Measurements from ENCODE around the gene TMEM198. TPM values are rescaled to one million over a fixed set of nuclear protein-coding genes. Genes with fewer than 3 reads are reported as not detected.

TMEM198 gene
- total and polyA plus RNA-seq, 9 of the 15 experiments (the other 6 are each of a cell fraction or from before 2014, with no cell fraction given): 0.03 to 3.8 (median 1.0) TPM

DNA sequence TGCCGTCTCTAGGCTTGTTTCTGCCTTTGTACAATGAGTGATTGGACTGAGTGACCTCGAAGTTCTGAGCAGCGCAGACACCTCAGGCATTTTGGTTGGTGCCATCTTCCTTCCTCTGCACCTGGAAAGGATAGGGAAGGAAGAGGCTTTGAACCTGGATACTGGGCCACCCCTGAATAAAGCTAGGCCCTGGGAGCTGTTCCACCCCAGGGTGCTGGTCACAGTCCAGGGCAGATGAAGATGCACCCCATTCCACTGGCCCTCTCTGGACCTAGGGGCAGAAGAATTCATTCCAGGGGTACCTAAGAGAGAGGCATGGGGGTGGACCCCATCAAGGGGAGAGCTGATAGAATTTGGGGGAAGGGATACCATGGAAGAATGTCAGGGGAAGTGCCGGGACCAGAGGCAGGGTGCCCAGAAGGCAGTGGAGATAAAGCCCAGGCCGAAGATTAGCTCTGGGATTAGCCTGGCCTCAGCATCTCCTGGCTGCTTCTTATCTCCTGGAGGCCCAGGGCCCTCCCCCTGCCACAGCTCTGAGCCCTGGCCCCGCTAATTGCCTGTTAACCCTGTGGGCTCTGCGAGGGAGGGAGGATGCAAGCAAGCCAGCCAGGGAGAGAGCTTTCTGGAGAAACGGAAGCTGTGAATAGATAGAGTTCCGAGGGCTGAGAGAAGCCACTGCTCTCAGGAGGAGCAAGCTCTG lies 18.1 kb upstream of the TMEM198 start (continued):
- peak in 1 of 2 experiments; percentile 46; a peak in 1 of 3 replicates for TF ChIP-seq CBX3 (IDR thresholded peaks at IDR 0.05; ENCODE audit: borderline replicate concordance in 1 of 2, low read length in 2 of 2)
- TF ChIP-seq, protein P1, sequence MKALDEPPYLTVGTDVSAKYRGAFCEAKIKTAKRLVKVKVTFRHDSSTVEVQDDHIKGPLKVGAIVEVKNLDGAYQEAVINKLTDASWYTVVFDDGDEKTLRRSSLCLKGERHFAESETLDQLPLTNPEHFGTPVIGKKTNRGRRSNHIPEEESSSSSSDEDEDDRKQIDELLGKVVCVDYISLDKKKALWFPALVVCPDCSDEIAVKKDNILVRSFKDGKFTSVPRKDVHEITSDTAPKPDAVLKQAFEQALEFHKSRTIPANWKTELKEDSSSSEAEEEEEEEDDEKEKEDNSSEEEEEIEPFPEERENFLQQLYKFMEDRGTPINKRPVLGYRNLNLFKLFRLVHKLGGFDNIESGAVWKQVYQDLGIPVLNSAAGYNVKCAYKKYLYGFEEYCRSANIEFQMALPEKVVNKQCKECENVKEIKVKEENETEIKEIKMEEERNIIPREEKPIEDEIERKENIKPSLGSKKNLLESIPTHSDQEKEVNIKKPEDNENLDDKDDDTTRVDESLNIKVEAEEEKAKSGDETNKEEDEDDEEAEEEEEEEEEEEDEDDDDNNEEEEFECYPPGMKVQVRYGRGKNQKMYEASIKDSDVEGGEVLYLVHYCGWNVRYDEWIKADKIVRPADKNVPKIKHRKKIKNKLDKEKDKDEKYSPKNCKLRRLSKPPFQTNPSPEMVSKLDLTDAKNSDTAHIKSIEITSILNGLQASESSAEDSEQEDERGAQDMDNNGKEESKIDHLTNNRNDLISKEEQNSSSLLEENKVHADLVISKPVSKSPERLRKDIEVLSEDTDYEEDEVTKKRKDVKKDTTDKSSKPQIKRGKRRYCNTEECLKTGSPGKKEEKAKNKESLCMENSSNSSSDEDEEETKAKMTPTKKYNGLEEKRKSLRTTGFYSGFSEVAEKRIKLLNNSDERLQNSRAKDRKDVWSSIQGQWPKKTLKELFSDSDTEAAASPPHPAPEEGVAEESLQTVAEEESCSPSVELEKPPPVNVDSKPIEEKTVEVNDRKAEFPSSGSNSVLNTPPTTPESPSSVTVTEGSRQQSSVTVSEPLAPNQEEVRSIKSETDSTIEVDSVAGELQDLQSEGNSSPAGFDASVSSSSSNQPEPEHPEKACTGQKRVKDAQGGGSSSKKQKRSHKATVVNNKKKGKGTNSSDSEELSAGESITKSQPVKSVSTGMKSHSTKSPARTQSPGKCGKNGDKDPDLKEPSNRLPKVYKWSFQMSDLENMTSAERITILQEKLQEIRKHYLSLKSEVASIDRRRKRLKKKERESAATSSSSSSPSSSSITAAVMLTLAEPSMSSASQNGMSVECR (CRISPR knock-in tag; IDR thresholded peaks at IDR 0.05): no peak
- TF ChIP-seq ZNF12 (CRISPR knock-in tag; IDR thresholded peaks at IDR 0.05): no peak
- TF ChIP-seq ZNF239 (CRISPR knock-in tag; IDR thresholded peaks at IDR 0.05): 0 out of 2 replicates have a peak, but pooled peaks have one; percentile 10
- TF ChIP-seq, protein P2, sequence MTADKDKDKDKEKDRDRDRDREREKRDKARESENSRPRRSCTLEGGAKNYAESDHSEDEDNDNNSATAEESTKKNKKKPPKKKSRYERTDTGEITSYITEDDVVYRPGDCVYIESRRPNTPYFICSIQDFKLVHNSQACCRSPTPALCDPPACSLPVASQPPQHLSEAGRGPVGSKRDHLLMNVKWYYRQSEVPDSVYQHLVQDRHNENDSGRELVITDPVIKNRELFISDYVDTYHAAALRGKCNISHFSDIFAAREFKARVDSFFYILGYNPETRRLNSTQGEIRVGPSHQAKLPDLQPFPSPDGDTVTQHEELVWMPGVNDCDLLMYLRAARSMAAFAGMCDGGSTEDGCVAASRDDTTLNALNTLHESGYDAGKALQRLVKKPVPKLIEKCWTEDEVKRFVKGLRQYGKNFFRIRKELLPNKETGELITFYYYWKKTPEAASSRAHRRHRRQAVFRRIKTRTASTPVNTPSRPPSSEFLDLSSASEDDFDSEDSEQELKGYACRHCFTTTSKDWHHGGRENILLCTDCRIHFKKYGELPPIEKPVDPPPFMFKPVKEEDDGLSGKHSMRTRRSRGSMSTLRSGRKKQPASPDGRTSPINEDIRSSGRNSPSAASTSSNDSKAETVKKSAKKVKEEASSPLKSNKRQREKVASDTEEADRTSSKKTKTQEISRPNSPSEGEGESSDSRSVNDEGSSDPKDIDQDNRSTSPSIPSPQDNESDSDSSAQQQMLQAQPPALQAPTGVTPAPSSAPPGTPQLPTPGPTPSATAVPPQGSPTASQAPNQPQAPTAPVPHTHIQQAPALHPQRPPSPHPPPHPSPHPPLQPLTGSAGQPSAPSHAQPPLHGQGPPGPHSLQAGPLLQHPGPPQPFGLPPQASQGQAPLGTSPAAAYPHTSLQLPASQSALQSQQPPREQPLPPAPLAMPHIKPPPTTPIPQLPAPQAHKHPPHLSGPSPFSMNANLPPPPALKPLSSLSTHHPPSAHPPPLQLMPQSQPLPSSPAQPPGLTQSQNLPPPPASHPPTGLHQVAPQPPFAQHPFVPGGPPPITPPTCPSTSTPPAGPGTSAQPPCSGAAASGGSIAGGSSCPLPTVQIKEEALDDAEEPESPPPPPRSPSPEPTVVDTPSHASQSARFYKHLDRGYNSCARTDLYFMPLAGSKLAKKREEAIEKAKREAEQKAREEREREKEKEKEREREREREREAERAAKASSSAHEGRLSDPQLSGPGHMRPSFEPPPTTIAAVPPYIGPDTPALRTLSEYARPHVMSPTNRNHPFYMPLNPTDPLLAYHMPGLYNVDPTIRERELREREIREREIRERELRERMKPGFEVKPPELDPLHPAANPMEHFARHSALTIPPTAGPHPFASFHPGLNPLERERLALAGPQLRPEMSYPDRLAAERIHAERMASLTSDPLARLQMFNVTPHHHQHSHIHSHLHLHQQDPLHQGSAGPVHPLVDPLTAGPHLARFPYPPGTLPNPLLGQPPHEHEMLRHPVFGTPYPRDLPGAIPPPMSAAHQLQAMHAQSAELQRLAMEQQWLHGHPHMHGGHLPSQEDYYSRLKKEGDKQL (CRISPR knock-in tag; IDR thresholded peaks at IDR 0.05; ENCODE audit: borderline replicate concordance): no peak
- TF ChIP-seq IFI16 (CRISPR knock-in tag; IDR thresholded peaks at IDR 0.05): no peak
- TF ChIP-seq ZKSCAN1 (IDR thresholded peaks at IDR 0.05; ENCODE audit: low read depth, low read length): no peak
- TF ChIP-seq ETS2 (tag; IDR thresholded peaks at IDR 0.05; ENCODE audit: borderline replicate concordance, poor library complexity, severe bottlenecking): no peak
- TF ChIP-seq, protein P3, sequence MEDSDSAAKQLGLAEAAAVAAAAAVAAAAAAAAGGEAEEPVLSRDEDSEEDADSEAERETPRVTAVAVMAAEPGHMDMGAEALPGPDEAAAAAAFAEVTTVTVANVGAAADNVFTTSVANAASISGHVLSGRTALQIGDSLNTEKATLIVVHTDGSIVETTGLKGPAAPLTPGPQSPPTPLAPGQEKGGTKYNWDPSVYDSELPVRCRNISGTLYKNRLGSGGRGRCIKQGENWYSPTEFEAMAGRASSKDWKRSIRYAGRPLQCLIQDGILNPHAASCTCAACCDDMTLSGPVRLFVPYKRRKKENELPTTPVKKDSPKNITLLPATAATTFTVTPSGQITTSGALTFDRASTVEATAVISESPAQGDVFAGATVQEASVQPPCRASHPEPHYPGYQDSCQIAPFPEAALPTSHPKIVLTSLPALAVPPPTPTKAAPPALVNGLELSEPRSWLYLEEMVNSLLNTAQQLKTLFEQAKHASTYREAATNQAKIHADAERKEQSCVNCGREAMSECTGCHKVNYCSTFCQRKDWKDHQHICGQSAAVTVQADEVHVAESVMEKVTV (CRISPR knock-in tag; IDR thresholded peaks at IDR 0.05): no peak
- TF ChIP-seq MAFK (IDR thresholded peaks at IDR 0.05; ENCODE audit: low read length): no peak
- no peak for TF ChIP-seq FUS (optimal IDR thresholded peaks at IDR 0.05; ENCODE audit: low read depth, low read length)
- TF ChIP-seq HMG20B (CRISPR knock-in tag; IDR thresholded peaks at IDR 0.05): no peak
- TF ChIP-seq KAT2B (IDR thresholded peaks at IDR 0.05; ENCODE audit: low read depth, low read length): no peak
- no peak for TF ChIP-seq SMAD3 (CRISPR knock-in tag; conservative IDR thresholded peaks at IDR 0.05)
- TF ChIP-seq, protein P4, sequence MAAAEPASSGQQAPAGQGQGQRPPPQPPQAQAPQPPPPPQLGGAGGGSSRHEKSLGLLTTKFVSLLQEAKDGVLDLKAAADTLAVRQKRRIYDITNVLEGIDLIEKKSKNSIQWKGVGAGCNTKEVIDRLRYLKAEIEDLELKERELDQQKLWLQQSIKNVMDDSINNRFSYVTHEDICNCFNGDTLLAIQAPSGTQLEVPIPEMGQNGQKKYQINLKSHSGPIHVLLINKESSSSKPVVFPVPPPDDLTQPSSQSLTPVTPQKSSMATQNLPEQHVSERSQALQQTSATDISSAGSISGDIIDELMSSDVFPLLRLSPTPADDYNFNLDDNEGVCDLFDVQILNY (CRISPR knock-in tag; IDR thresholded peaks at IDR 0.05): no peak
- peak; percentile 34; the same call in 1 of the 2 replicates for TF ChIP-seq BCOR (IDR thresholded peaks at IDR 0.05)

Measured in K562 (cell line).